Measurements from ENCODE around the gene PDE4D.
A peak's percentile ranks its signal among the peaks of the same experiment; 100 is the strongest.
"Not testable (repeated sequence)": the region's sequence is repeated elsewhere in the genome, so short reads cannot be mapped to it uniquely, and the experiment has no call there.

The PDE4D gene

GRCh38 chr5:59584858-59585846, 308.4 kb downstream of the PDE4D start:
- Histone ChIP-seq H3K36me3 (ENCODE audit: control insufficient read depth, insufficient read depth, low read length) (no peaks in the 10 kb centered on the region), H3K9me3 (ENCODE audit: control insufficient read depth, low read length) (no peaks in the 10 kb centered on the region), H3K27me3 (ENCODE audit: control insufficient read depth, insufficient read depth, low read length) (no peaks in the 10 kb centered on the region), H3K9ac (ENCODE audit: low read length) (peak overlapping the region; percentile 77), H3K4me3 (ENCODE audit: low read length) (peak overlapping the region; percentile 60), H3K4me1 (ENCODE audit: control insufficient read depth, insufficient read depth, low read length) (peaks cover 25% of the 10 kb centered on the region)

GRCh38 chr5:59583810-59584562, 309.5 kb downstream of the PDE4D start:
- Histone ChIP-seq H3K4me3 (ENCODE audit: low read length) (peak overlapping the region; percentile 60), H3K9ac (ENCODE audit: low read length) (peak overlapping the region; percentile 77), H3K27me3 (ENCODE audit: control insufficient read depth, insufficient read depth, low read length) (no peaks in the 10 kb centered on the region), H3K36me3 (ENCODE audit: control insufficient read depth, insufficient read depth, low read length) (no peaks in the 10 kb centered on the region), H3K9me3 (ENCODE audit: control insufficient read depth, low read length) (no peaks in the 10 kb centered on the region), H3K4me1 (ENCODE audit: control insufficient read depth, insufficient read depth, low read length) (peaks cover 14% of the 10 kb centered on the region)

DNA sequence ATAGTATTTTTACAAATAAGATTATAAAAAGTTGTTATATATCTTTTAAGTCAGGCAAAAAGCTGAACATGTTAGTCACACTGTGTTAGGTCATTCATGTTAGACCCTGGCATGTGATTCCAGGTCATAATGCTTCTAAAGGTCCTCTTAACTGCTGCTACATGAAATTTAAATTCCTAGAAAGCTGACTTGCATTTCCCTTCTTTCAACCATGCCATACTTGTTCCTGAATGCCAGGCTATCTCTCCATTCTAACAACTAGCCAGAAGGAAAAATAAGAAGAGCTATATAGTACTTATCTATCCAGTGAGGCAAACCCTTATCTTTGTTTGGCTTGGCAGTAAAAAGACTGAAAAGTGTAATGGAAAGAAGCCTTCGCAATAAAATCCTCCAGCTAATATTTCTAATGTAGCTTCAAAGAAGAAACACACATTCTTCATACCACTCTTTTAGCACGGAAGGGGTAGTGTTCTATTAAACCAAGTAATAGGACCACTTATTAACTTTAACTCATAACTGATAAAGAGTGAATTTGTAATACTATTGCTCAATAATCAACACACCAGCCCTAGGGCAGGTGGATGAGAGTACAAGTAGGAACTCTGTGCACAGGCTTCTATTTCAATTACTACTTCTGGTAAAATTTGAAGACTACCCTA, 310.2 kb downstream of the PDE4D start:
- peak overlapping the region; percentile 77 for H3K9ac ChIP-seq (ENCODE audit: low read length)
- peaks cover 11% of the 10 kb centered on the region for H3K4me1 ChIP-seq (ENCODE audit: control insufficient read depth, insufficient read depth, low read length)
- no peaks in the 10 kb centered on the region for H3K27me3 ChIP-seq (ENCODE audit: control insufficient read depth, insufficient read depth, low read length)
- no peaks in the 10 kb centered on the region for H3K36me3 ChIP-seq (ENCODE audit: control insufficient read depth, insufficient read depth, low read length)
- H3K9me3 ChIP-seq (ENCODE audit: control insufficient read depth, low read length): no peaks in the 10 kb centered on the region
- peak overlapping the region; percentile 60 for H3K4me3 ChIP-seq (ENCODE audit: low read length)

GRCh38 chr5:59582746-59583145, 310.8 kb downstream of the PDE4D start:
- Histone ChIP-seq H3K9ac (ENCODE audit: low read length) (no peak overlapping the region), H3K4me1 (ENCODE audit: control insufficient read depth, insufficient read depth, low read length) (peaks cover 6% of the 10 kb centered on the region), H3K4me3 (ENCODE audit: low read length) (no peak overlapping the region), H3K27me3 (ENCODE audit: control insufficient read depth, insufficient read depth, low read length) (no peaks in the 10 kb centered on the region), H3K36me3 (ENCODE audit: control insufficient read depth, insufficient read depth, low read length) (no peaks in the 10 kb centered on the region), H3K9me3 (ENCODE audit: control insufficient read depth, low read length) (no peaks in the 10 kb centered on the region)

- no peaks in the 10 kb centered on the region for H3K27me3 ChIP-seq (ENCODE audit: control insufficient read depth, insufficient read depth, low read length)
- H3K9ac ChIP-seq (ENCODE audit: low read length): no peak overlapping the region
- no peaks in the 10 kb centered on the region for H3K9me3 ChIP-seq (ENCODE audit: control insufficient read depth, low read length)
- no peaks in the 10 kb centered on the region for H3K36me3 ChIP-seq (ENCODE audit: control insufficient read depth, insufficient read depth, low read length)
- H3K4me1 ChIP-seq (ENCODE audit: control insufficient read depth, insufficient read depth, low read length): peaks cover 6% of the 10 kb centered on the region
- H3K4me3 ChIP-seq (ENCODE audit: low read length): no peak overlapping the region
These were observed 313.7 kb downstream of the PDE4D start for GRCh38 chr5:59579824-59580167.

DNA sequence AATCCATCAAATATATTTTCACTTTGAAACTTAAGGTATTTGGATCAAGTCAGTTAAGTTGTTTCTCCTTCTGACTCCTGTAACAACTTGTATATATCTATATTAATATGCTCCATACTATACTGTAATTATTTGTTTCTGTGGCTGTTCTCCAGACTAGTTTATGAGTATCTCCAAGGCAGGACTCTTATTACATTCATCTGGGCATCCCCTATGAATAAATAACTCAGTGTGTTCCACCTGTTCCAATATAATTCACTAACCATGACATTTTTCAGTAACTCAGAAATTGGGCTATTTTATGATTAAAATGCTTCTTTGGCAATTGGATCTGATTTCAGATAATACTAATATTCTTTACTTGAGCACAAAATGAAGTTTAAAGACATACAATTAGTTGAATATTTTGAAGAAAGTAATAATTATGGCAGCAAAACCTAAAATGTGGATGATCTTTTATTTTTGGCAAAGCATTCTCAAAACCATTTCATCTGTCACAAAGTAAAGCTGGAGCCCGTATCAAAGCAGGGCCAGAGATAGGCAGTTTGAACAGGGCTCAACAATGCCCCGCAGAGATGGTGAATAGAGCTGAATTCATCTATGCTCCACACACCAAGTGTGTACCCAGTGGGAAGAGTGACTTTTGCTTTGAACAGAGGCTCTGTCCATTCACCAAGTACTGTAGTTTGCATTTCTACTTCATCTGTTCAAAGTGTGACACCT, 314.3 kb downstream of the PDE4D start:
- H3K9me3 ChIP-seq (ENCODE audit: control insufficient read depth, low read length): no peaks in the 10 kb centered on the region
- H3K27me3 ChIP-seq (ENCODE audit: control insufficient read depth, insufficient read depth, low read length): no peaks in the 10 kb centered on the region
- no peaks in the 10 kb centered on the region for H3K36me3 ChIP-seq (ENCODE audit: control insufficient read depth, insufficient read depth, low read length)
- H3K4me3 ChIP-seq (ENCODE audit: low read length): no peak overlapping the region
- H3K9ac ChIP-seq (ENCODE audit: low read length): no peak overlapping the region
- H3K4me1 ChIP-seq (ENCODE audit: control insufficient read depth, insufficient read depth, low read length): peaks cover 6% of the 10 kb centered on the region

- H3K9me3 ChIP-seq (ENCODE audit: control insufficient read depth, low read length): no peaks in the 10 kb centered on the region
- no peaks in the 10 kb centered on the region for H3K27me3 ChIP-seq (ENCODE audit: control insufficient read depth, insufficient read depth, low read length)
- H3K9ac ChIP-seq (ENCODE audit: low read length): no peak overlapping the region
- no peaks in the 10 kb centered on the region for H3K4me1 ChIP-seq (ENCODE audit: control insufficient read depth, insufficient read depth, low read length)
- no peaks in the 10 kb centered on the region for H3K36me3 ChIP-seq (ENCODE audit: control insufficient read depth, insufficient read depth, low read length)
- no peak overlapping the region for H3K4me3 ChIP-seq (ENCODE audit: low read length)
These were observed 316.0 kb downstream of the PDE4D start for GRCh38 chr5:59577485-59577884.

- H3K27me3 ChIP-seq (ENCODE audit: control insufficient read depth, insufficient read depth, low read length): no peaks in the 10 kb centered on the region
- no peak overlapping the region for H3K9ac ChIP-seq (ENCODE audit: low read length)
- H3K4me3 ChIP-seq (ENCODE audit: low read length): no peak overlapping the region
- H3K36me3 ChIP-seq (ENCODE audit: control insufficient read depth, insufficient read depth, low read length): no peaks in the 10 kb centered on the region
- no peaks in the 10 kb centered on the region for H3K4me1 ChIP-seq (ENCODE audit: control insufficient read depth, insufficient read depth, low read length)
- H3K9me3 ChIP-seq (ENCODE audit: control insufficient read depth, low read length): no peaks in the 10 kb centered on the region
These were observed 317.7 kb downstream of the PDE4D start for GRCh38 chr5:59575648-59576445.

GRCh38 chr5:59573509-59573908, 320.0 kb downstream of the PDE4D start:
- not testable (repeated sequence) for H3K27me3 ChIP-seq (ENCODE audit: control insufficient read depth, insufficient read depth, low read length); H3K4me1 ChIP-seq (ENCODE audit: control insufficient read depth, insufficient read depth, low read length); H3K9me3 ChIP-seq (ENCODE audit: control insufficient read depth, low read length); H3K4me3 ChIP-seq (ENCODE audit: low read length); H3K36me3 ChIP-seq (ENCODE audit: control insufficient read depth, insufficient read depth, low read length); H3K9ac ChIP-seq (ENCODE audit: low read length)

DNA sequence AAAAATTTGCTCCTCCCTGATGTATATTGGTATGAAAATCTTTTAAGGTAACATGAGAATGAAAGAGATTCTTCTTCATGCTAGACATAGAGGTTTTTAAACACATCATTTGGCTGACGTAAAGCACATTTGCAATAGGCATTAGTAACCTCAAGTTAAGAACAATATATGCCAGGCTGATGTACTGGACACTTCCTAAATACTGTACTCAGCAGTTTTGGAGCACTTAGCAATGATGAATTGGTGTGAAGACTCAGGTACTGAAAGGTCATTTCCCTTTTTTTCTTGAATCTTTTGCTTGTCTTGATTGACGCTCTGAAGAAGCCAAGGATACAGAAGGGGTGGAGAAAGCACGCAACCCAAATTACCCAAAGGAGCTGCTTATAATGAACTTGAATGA, 322.5 kb downstream of the PDE4D start:
- H3K9ac ChIP-seq (ENCODE audit: low read length): no peak overlapping the region
- H3K9me3 ChIP-seq (ENCODE audit: control insufficient read depth, low read length): no peaks in the 10 kb centered on the region
- H3K4me1 ChIP-seq (ENCODE audit: control insufficient read depth, insufficient read depth, low read length): peaks cover 5% of the 10 kb centered on the region
- H3K36me3 ChIP-seq (ENCODE audit: control insufficient read depth, insufficient read depth, low read length): no peaks in the 10 kb centered on the region
- H3K4me3 ChIP-seq (ENCODE audit: low read length): no peak overlapping the region
- H3K27me3 ChIP-seq (ENCODE audit: control insufficient read depth, insufficient read depth, low read length): no peaks in the 10 kb centered on the region

Data from mucosa of stomach (tissue), 1 donor.